HG02981 (cell line): ENCODE data around the gene APCS.

Experiments used
- ATAC-seq: cut with Tn5 transposase; IDR thresholded peaks from one replicate; pipeline ENCODE4 v1.9.1; 2021; ENCODE audit warnings: mild to moderate bottlenecking, moderate library complexity; ENCODE audit not compliant: unreplicated experiment

The APCS gene

GRCh38 chr1:159587461-159587951 is at the start of gene APCS:
TSS of gene APCS (plus strand) at chr1:159587826. CDS start at chr1:159587922, 96 bp downstream.
- no peak for ATAC-seq

DNA sequence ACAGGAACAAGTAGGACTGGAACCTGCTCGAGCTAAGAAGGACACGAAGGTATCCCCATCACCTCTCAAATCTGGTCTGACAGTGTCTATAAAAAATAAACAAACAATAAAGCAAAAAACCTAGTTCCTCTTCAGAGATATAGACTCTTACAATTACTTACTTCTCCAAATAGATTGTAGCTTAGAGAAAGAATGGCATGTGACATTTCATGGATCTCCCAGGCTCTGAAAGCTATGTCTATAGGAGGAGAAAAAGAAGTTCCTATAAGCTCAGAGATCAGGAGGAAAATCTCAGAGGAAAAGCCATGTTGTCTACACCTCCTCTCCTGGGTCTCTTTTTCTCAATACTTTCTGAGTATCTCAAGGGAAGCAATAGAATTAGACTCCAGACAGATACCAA is 39.5 kb upstream of the APCS start:
- ATAC-seq = no peak

GRCh38 chr1:159554261-159554660 is 33.4 kb upstream of the APCS start:
- no peak for ATAC-seq

- no peak for ATAC-seq
Observed at GRCh38 chr1:159554696-159555095, 32.9 kb upstream of the APCS start.

GRCh38 chr1:159556931-159557369 is 30.7 kb upstream of the APCS start:
- ATAC-seq = no peak

GRCh38 chr1:159560599-159560998 is 27.0 kb upstream of the APCS start:
- ATAC-seq = no peak

DNA sequence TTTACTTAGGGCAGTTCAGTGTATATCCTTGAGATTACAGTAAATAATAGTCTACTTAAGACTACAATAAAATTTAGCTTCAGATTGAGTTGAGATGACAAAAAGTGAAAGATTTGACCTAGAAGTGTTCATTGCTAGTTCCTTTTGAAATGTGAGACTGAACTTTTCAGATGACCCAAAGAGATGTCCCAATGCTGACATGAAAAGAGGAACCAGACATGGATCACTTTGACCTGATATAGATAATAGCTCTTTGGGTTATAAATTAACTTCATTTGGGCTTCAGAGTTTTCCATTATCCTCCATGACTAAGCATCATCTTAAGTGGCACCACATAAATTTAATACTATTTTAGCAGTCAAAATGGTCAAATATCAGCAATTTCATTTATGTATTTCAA is 26.1 kb upstream of the APCS start:
- no peak for ATAC-seq

GRCh38 chr1:159562680-159563079 is 24.9 kb upstream of the APCS start:
- no peak for ATAC-seq

- ATAC-seq = no peak
Observed at GRCh38 chr1:159577446-159577845, 10.2 kb upstream of the APCS start.

GRCh38 chr1:159580340-159580739 is 7.3 kb upstream of the APCS start:
- no peak for ATAC-seq

DNA sequence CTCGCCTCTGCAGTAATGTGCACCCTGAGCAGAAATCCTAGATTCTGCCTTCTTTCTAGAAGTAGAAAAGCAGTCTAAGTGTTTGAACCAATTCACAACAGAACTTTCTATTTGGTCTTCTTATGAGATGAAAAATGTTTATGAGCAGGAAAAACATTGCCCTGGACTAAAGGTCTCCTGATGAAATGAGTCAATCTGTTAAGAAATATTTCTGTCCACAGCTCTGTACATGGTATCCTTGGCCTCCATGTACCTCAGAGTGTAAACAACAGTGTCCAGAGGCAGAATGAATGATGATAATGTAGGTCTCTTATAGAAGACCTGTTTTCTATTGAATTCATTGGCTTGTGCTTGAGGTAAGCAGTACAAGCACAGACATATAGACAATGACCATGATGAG is 6.2 kb upstream of the APCS start:
- ATAC-seq = no peak

DNA sequence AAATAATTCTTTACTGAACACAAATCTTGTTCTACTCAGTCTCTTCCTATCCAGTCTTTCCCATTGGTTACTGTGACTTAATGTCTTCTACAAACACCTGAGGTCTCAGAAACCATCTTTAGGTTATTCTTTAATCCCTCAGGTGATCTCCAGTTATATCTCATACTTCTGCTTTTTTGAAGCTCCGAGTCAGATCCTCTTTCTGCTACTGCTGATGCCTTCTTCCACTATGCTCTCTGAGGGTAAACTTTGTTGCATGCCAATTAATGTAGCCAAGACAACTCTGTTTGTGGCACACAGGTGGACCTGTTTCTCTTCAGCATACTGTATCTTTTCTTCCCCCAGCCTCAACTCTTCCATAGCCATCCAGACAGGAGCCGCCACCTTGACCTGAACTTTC is 3.1 kb upstream of the APCS start:
- ATAC-seq = no peak

DNA sequence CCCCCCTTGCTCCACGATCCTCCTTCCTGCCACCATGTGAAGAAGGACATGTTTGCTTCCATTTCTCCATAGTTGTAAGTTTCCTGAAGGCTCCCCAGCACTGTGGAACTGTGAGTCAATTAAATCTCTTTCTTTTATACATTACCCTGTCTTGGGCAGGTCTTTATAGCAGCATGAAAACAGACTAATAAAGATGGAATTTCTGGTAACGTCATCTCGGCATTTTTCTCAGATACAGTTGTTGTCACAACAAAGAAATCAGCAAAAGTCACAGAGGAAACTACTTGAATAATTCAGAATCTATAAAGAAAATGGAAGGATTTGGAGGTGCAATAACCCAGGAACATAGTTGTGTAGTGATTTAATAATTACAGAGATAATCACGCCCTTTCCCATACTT is 4.4 kb downstream of the APCS start:
- ATAC-seq = no peak

DNA sequence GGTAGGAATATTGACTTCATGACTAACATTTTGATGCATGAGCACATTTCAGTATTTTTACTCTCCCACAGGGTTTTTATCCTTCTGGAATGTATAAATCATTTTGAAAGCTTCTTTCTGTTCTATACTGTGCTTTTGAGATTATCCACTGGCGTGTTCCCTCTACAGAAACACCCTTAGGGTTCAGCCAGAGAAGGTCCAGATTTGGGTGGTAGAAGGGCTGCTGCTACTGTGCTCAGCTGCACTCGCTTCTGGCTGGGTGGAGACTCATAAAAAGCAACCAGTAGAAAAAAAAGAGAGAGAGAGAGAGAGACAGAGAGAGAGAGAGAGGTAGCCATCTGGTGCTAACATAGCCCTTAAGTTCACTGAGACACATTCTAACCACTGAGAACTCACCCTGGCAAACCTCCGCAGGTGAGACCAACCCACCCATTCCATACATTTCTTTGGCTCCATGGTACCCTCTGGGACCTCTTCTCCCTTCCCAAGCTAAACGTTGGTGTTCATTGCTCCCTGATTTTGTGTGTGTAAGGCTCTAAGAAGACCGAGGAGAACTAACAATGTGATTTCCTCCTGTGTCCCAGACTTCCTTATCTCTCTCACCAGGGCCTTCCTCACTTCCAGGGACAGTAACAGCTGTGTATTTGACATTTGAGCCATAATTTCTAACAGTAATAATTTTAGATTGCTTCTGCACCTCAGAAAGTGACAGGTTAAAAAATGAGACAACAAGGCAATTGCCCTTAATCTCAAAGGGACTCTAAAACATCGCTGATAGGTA is 7.2 kb downstream of the APCS start:
- no peak for ATAC-seq

DNA sequence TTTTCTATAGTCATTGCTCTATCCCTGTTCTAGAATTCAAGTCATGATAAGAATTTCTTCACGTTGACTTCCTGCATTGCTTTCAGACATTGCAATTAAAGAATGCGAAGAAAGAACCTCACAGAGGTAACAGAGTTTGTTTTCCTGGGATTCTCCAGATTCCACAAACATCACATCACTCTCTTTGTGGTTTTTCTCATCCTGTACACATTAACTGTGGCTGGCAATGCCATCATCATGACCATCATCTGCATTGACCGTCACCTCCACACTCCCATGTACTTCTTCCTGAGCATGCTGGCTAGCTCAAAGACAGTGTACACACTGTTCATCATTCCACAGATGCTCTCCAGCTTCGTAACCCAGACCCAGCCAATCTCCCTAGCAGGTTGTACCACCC is 10.6 kb downstream of the APCS start:
- ATAC-seq = no peak

DNA sequence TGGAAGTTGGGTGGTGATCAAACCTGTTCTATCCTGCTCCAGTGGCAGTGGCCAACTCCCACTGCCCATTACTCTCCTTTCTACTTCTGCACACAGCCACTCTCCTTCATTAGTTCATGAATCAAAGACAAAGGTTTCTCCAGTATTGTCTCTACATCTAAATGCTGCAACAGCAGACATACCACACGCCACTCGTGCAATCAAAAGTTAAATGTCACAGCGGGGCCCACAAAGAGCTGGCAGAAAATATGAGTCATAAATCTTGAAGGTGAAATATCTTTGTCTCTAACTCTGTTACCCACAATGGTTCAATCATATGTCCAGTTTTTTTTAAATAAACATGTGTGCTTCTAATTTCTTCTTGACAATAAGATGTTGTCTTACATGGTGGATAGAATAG is 13.3 kb downstream of the APCS start:
- ATAC-seq = no peak

- ATAC-seq = no peak
Observed at GRCh38 chr1:159602501-159602999, 14.9 kb downstream of the APCS start.

DNA sequence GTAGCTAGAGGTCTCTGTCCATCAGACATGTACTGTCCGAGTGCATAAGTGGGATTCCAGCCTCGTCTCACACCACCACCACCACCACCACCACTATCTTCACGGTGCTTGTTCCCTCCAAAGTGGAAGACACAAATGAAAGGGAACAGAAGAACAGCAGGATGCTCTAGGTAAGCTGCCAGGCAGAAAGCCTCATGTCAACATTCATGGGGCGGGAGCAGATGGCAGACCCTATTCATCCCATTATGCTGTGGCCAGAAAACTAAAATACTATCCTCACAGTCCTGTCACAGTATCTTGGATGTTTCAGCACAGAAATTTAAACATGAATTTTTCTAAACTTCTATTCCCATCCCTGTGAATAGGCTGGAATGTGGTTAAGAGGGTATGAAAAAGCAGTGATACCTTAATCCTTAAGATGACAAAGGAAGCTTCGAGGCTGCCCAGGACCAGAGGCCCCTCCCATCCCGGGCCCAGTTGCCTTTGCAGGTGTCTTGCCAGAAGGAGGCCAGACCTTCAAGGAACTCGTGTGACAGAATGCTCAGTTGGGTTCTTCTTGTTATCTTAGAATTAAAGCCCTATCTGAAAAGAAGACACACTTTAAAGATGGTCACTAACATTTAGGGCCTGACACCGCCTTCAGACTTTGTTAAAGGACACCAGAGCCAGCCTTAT is 24.7 kb downstream of the APCS start:
- no peak for ATAC-seq

GRCh38 chr1:159632922-159633321 is 45.3 kb downstream of the APCS start:
- no peak for ATAC-seq
